ENCODE results near the gene GPR89B.
"Not testable (repeated sequence)": the region's sequence is repeated elsewhere in the genome, so short reads cannot be mapped to it uniquely, and the experiment has no call there.

The GPR89B gene

DNA sequence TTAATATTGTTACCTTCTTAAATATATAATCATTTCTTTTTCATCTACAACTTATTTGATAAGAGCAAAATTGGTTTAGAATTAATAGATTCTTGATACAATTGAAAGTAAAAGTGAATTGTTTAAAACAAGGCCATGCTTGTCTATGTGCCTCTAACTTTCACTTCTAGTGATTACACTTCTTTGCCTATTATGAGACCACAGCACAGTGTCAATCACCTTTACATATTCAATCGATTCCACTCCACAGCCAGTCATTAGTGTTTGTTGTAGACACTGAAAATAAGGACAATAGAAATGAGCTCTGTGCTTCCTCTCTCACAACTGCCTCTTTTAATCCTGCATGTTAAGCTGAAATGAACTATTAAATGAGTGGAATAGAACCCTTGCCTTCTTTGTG is 36.4 kb downstream of the GPR89B start:
- H3K9ac ChIP-seq; H3K4me3 ChIP-seq (IDR thresholded peaks at IDR 0.05; ENCODE audit: insufficient read depth, low read depth, low read length); H3K27ac ChIP-seq; H3K27me3 ChIP-seq (ENCODE audit: insufficient read depth, low read depth); H4K20me1 ChIP-seq (ENCODE audit: insufficient read depth); H3K79me2 ChIP-seq (ENCODE audit: insufficient read depth, low read depth); H3K4me2 ChIP-seq; H2AFZ ChIP-seq (ENCODE audit: low read depth); H3K36me3 ChIP-seq (ENCODE audit: insufficient read depth): not testable (repeated sequence)
- H3K4me1 ChIP-seq (ENCODE audit: low read depth, poor library complexity, severe bottlenecking), result peaks cover 15% of the 10 kb centered on the region

DNA sequence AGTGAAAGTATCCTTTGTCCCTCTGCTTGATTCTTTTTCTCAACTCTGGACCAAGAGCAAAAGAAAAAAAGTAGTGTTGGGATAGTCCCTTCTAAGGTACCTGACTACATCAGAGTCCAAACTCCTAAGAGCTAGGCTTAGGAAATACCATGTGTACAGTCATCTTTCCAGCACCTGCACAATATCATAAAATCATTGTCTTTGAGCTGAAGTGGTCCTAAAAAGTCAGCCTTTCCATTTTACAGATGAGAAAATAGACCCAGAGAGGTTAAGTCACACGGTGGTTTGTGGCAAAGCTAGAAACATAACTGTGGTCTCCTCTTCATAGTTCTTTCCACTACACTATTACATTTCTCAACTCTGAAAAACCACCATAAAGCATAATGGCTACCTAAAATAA is 38.4 kb downstream of the GPR89B start:
- H4K20me1 ChIP-seq (ENCODE audit: insufficient read depth); H3K27ac ChIP-seq; H2AFZ ChIP-seq (ENCODE audit: low read depth); H3K9ac ChIP-seq; H3K27me3 ChIP-seq (ENCODE audit: insufficient read depth, low read depth); H3K36me3 ChIP-seq (ENCODE audit: insufficient read depth); H3K4me3 ChIP-seq (IDR thresholded peaks at IDR 0.05; ENCODE audit: insufficient read depth, low read depth, low read length); H3K79me2 ChIP-seq (ENCODE audit: insufficient read depth, low read depth): not testable (repeated sequence)
- Histone ChIP-seq H3K4me1 (ENCODE audit: low read depth, poor library complexity, severe bottlenecking) (peaks cover 15% of the 10 kb centered on the region), H3K4me2 (0 out of 2 replicates have a peak overlapping the region, but pooled peaks have one; percentile 29)

DNA sequence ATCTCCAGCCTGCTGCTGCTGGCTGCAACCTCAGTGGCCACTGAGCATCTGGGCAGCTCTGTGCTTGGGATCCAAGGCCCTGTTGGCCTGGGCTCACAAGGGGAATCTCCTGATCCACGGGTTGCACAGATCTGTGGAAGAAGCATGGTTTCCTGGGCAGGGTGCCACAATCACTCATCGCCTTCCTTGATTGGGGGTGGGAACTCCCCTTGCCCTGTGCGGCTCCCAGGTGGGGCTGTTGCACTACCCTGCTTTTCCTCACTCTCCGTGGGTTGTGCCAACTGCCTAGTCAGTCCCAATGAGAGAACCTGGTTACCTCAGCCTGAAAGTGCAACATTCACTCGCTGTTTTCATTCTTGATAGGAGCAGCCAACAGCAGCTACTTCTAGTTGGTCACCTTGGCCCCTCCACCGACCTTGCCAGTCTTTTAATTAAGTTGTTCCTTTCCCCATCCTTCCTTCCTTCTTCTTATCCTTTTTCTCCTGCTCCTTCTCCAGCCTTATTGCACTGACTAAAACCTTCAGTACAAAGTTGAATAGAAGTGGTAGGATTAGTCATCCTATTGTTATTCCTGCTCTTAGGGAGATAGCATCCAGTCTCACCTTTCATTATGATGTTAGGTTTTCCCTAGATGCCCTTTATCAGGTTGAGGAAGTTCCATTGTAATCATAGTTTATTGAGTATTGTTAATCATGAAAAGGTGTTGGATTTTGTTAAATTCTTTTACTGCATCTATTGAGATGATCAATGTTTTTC is 50.9 kb downstream of the GPR89B start:
- H3K79me2 ChIP-seq (ENCODE audit: insufficient read depth, low read depth); H3K27ac ChIP-seq; H3K4me1 ChIP-seq (ENCODE audit: low read depth, poor library complexity, severe bottlenecking); H3K27me3 ChIP-seq (ENCODE audit: insufficient read depth, low read depth); H3K36me3 ChIP-seq (ENCODE audit: insufficient read depth); H3K4me3 ChIP-seq (IDR thresholded peaks at IDR 0.05; ENCODE audit: insufficient read depth, low read depth, low read length); H4K20me1 ChIP-seq (ENCODE audit: insufficient read depth); H3K4me2 ChIP-seq; H2AFZ ChIP-seq (ENCODE audit: low read depth); H3K9ac ChIP-seq: not testable (repeated sequence)

GRCh38 chr1:147985374-147985773 is 57.2 kb downstream of the GPR89B start:
- not testable (repeated sequence) for H3K9ac ChIP-seq; H4K20me1 ChIP-seq (ENCODE audit: insufficient read depth); H3K27ac ChIP-seq; H3K4me1 ChIP-seq (ENCODE audit: low read depth, poor library complexity, severe bottlenecking); H3K4me2 ChIP-seq; H3K4me3 ChIP-seq (IDR thresholded peaks at IDR 0.05; ENCODE audit: insufficient read depth, low read depth, low read length); H2AFZ ChIP-seq (ENCODE audit: low read depth); H3K79me2 ChIP-seq (ENCODE audit: insufficient read depth, low read depth); H3K36me3 ChIP-seq (ENCODE audit: insufficient read depth); H3K27me3 ChIP-seq (ENCODE audit: insufficient read depth, low read depth)

DNA sequence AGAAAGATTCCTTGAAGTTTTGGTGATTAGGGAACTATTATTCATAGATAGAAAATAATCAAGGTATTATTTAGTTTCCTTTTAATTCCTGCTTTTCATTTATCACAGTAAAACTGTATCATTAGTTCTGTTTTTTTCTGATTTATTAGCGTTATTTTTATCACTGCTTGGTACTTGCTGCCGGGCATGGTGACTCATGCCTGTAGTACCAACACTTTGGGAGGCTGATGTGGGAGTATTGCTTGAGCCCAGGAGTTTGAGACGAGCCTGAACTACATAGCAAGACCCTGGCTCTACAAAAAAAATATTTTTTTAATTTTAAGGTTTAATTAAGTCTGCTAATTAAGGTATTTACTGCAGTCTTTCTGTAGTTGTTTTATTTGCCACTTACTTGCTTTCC is 59.7 kb downstream of the GPR89B start:
- H3K9ac ChIP-seq; H3K4me2 ChIP-seq; H3K4me3 ChIP-seq (IDR thresholded peaks at IDR 0.05; ENCODE audit: insufficient read depth, low read depth, low read length); H3K79me2 ChIP-seq (ENCODE audit: insufficient read depth, low read depth); H3K36me3 ChIP-seq (ENCODE audit: insufficient read depth); H4K20me1 ChIP-seq (ENCODE audit: insufficient read depth); H2AFZ ChIP-seq (ENCODE audit: low read depth); H3K27me3 ChIP-seq (ENCODE audit: insufficient read depth, low read depth); H3K4me1 ChIP-seq (ENCODE audit: low read depth, poor library complexity, severe bottlenecking); H3K27ac ChIP-seq: not testable (repeated sequence)

GRCh38 chr1:147992916-147993315 is 64.7 kb downstream of the GPR89B start:
- not testable (repeated sequence) for H3K27ac ChIP-seq; H3K36me3 ChIP-seq (ENCODE audit: insufficient read depth); H3K4me3 ChIP-seq (IDR thresholded peaks at IDR 0.05; ENCODE audit: insufficient read depth, low read depth, low read length); H3K4me2 ChIP-seq; H3K79me2 ChIP-seq (ENCODE audit: insufficient read depth, low read depth); H3K9ac ChIP-seq; H2AFZ ChIP-seq (ENCODE audit: low read depth); H4K20me1 ChIP-seq (ENCODE audit: insufficient read depth); H3K27me3 ChIP-seq (ENCODE audit: insufficient read depth, low read depth)
- peaks cover 11% of the 10 kb centered on the region for H3K4me1 ChIP-seq (ENCODE audit: low read depth, poor library complexity, severe bottlenecking)

GRCh38 chr1:147993400-147993799 is 65.2 kb downstream of the GPR89B start:
- H3K4me3 ChIP-seq (IDR thresholded peaks at IDR 0.05; ENCODE audit: insufficient read depth, low read depth, low read length); H3K9ac ChIP-seq; H3K27ac ChIP-seq; H3K4me2 ChIP-seq; H3K36me3 ChIP-seq (ENCODE audit: insufficient read depth); H3K27me3 ChIP-seq (ENCODE audit: insufficient read depth, low read depth); H3K79me2 ChIP-seq (ENCODE audit: insufficient read depth, low read depth); H4K20me1 ChIP-seq (ENCODE audit: insufficient read depth); H2AFZ ChIP-seq (ENCODE audit: low read depth): not testable (repeated sequence)
- H3K4me1 ChIP-seq (ENCODE audit: low read depth, poor library complexity, severe bottlenecking), result peaks cover 13% of the 10 kb centered on the region

GRCh38 chr1:147993825-147994615 is 65.8 kb downstream of the GPR89B start:
- not testable (repeated sequence) for H3K36me3 ChIP-seq (ENCODE audit: insufficient read depth); H2AFZ ChIP-seq (ENCODE audit: low read depth); H3K27ac ChIP-seq; H3K27me3 ChIP-seq (ENCODE audit: insufficient read depth, low read depth); H3K4me3 ChIP-seq (IDR thresholded peaks at IDR 0.05; ENCODE audit: insufficient read depth, low read depth, low read length); H3K9ac ChIP-seq; H3K79me2 ChIP-seq (ENCODE audit: insufficient read depth, low read depth); H4K20me1 ChIP-seq (ENCODE audit: insufficient read depth); H3K4me2 ChIP-seq
- H3K4me1 ChIP-seq (ENCODE audit: low read depth, poor library complexity, severe bottlenecking), result peaks cover 20% of the 10 kb centered on the region

- H4K20me1 ChIP-seq (ENCODE audit: insufficient read depth); H3K79me2 ChIP-seq (ENCODE audit: insufficient read depth, low read depth); H3K9ac ChIP-seq; H2AFZ ChIP-seq (ENCODE audit: low read depth); H3K36me3 ChIP-seq (ENCODE audit: insufficient read depth); H3K4me2 ChIP-seq; H3K27me3 ChIP-seq (ENCODE audit: insufficient read depth, low read depth); H3K4me3 ChIP-seq (IDR thresholded peaks at IDR 0.05; ENCODE audit: insufficient read depth, low read depth, low read length); H3K27ac ChIP-seq: not testable (repeated sequence)
- H3K4me1 ChIP-seq (ENCODE audit: low read depth, poor library complexity, severe bottlenecking), result peaks cover 15% of the 10 kb centered on the region
These were observed 67.9 kb downstream of the GPR89B start for GRCh38 chr1:147996088-147996487.

DNA sequence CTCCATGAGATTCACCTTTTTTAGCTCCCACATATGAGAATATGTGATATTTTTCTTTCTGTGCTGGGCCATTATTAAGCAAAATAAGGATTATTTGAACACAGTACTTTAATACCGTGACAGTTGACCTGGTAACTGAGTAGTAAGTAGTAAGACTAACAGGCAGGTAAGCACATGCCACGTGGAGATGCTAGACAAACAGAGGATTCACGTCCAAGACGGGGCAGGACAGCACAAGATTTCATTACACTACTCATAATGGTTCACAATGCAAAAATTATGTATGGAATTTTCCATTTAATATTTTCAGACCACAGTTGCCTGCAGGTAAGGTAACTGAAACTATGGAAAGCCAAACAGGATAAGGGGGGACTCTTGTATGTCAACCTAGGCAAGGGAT is 79.5 kb downstream of the GPR89B start:
- not testable (repeated sequence) for H3K4me1 ChIP-seq (ENCODE audit: low read depth, poor library complexity, severe bottlenecking); H3K9ac ChIP-seq; H3K4me2 ChIP-seq; H3K4me3 ChIP-seq (IDR thresholded peaks at IDR 0.05; ENCODE audit: insufficient read depth, low read depth, low read length); H4K20me1 ChIP-seq (ENCODE audit: insufficient read depth); H3K27me3 ChIP-seq (ENCODE audit: insufficient read depth, low read depth); H3K36me3 ChIP-seq (ENCODE audit: insufficient read depth); H3K79me2 ChIP-seq (ENCODE audit: insufficient read depth, low read depth); H3K27ac ChIP-seq; H2AFZ ChIP-seq (ENCODE audit: low read depth)
